HG03565 (cell line): ENCODE results near the gene CTSL.
"Not testable (repeated sequence)": the region's sequence is repeated elsewhere in the genome, so short reads cannot be mapped to it uniquely, and the experiment has no call there.

Experiments used
- ATAC-seq: cut with Tn5 transposase; IDR thresholded peaks from one replicate; pipeline ENCODE4 v1.9.1; 2021; ENCODE audit warnings: mild to moderate bottlenecking, moderate library complexity; ENCODE audit not compliant: unreplicated experiment

Gene CTSL

GRCh38 chr9:87751868-87752267 lies 25.9 kb downstream of the CTSL start:
- ATAC-seq: no peak

GRCh38 chr9:87753313-87753712 lies 27.4 kb downstream of the CTSL start:
- no peak for ATAC-seq

GRCh38 chr9:87758330-87758729 lies 32.4 kb downstream of the CTSL start:
- ATAC-seq: not testable (repeated sequence)

GRCh38 chr9:87759980-87760379 lies 34.1 kb downstream of the CTSL start:
- ATAC-seq: not testable (repeated sequence)

- no peak for ATAC-seq
Measured at GRCh38 chr9:87760529-87760928, 34.6 kb downstream of the CTSL start.

- ATAC-seq: no peak
Measured at GRCh38 chr9:87763286-87763685, 37.4 kb downstream of the CTSL start.

GRCh38 chr9:87765521-87765920 lies 39.6 kb downstream of the CTSL start:
- ATAC-seq: no peak

- no peak for ATAC-seq
Measured at GRCh38 chr9:87766697-87767096, 40.8 kb downstream of the CTSL start.

- no peak for ATAC-seq
Measured at GRCh38 chr9:87770616-87771315, 44.8 kb downstream of the CTSL start.

GRCh38 chr9:87771316-87772006 lies 45.5 kb downstream of the CTSL start:
- ATAC-seq: no peak

- ATAC-seq: no peak
Measured at GRCh38 chr9:87776481-87777379, 50.8 kb downstream of the CTSL start.

GRCh38 chr9:87778996-87779395 lies 53.1 kb downstream of the CTSL start:
- no peak for ATAC-seq
